Gastrocnemius medialis (tissue), 4 donors: ENCODE data around the gene CCDC112. TPM values are rescaled to one million over a fixed set of nuclear protein-coding genes. Genes with fewer than 3 reads are reported as not detected.

ENCODE experiments used
- ATAC-seq, 2 donors: fragments of 150-250 bp; one replicate each; pipeline ENCODE4 v1.9.1; 2016
- DNase-seq, 2 donors: peaks; one replicate each; pipeline ENCODE4 v3.0.0-alpha.2; 2019
- H3K27ac ChIP-seq, 4 donors: fragments of 200-600 bp; sonication (generic); 1 replicate in 1 of 4; 2 replicates in 3 of 4; pipeline ENCODE4 v1.5.1; 2016 to 2018; ENCODE audit warnings: mild to moderate bottlenecking in 2 of 4, moderate library complexity in 1 of 4
- H3K27me3 ChIP-seq, 3 donors: fragments of 200-600 bp; sonication (generic) in 2 of 3; 1 replicate in 1 of 3; 2 replicates in 2 of 3; pipeline versions ENCODE4 v1.5.1 to v1.6.0; 2016 to 2019; ENCODE audit warnings: mild to moderate bottlenecking in 1 of 3, moderate library complexity in 1 of 3
- H3K36me3 ChIP-seq, 2 donors: fragments of 200-600 bp; sonication (generic) in 1 of 2; one replicate each; pipeline ENCODE4 v1.5.1; 2017 to 2018
- H3K4me1 ChIP-seq, 2 donors: fragments of 200-600 bp; sonication (generic) in 1 of 2; one replicate each; pipeline ENCODE4 v1.5.1; 2016 to 2017; ENCODE audit warnings: mild to moderate bottlenecking in 2 of 2
- H3K4me3 ChIP-seq, 4 donors: fragments of 200-600 bp; sonication (generic) in 3 of 4; 1 replicate in 1 of 4; 2 replicates in 3 of 4; pipeline ENCODE4 v1.5.1; 2016 to 2019; ENCODE audit warnings: mild to moderate bottlenecking in 2 of 4
- H3K9me3 ChIP-seq, 3 donors: fragments of 200-600 bp; sonication (generic) in 2 of 3; 1 replicate in 1 of 3; 2 replicates in 2 of 3; pipeline ENCODE4 v1.5.1; 2016 to 2019
- CTCF ChIP-seq, 5 experiments: fragments of 450-650 bp in 3 of 5; fragments of 200-600 bp in 2 of 5; sonication (generic) in 2 of 5; IDR thresholded peaks in 4 of 5; conservative IDR thresholded peaks in 1 of 5; 1 replicate in 4 of 5; 2 replicates in 1 of 5; pipeline ENCODE4 v1.5.1; 2016 to 2019; ENCODE audit warnings: antibody characterized with exemption in 5 of 5, mild to moderate bottlenecking in 3 of 5, moderate library complexity in 3 of 5
- POLR2A ChIP-seq, 2 donors: fragments of 450-650 bp; IDR thresholded peaks; one replicate each; pipeline ENCODE4 v1.6.1; 2017; ENCODE audit warnings: antibody characterized with exemption in 2 of 2, mild to moderate bottlenecking in 2 of 2, moderate library complexity in 2 of 2
- in situ Hi-C, 4 donors: fragments of 200-750 bp; cut with MboI; loops; one replicate each; pipeline versions ENCODE4 v1.15.0 to v1.8.0; 2017; ENCODE audit warnings: low sequenced_read_pairs in 4 of 4
- intact Hi-C: fragments of 100-400 bp; cut with DNase I; formaldehyde crosslinking; loops from one replicate; pipeline ENCODE4 v1.15.1; 2023; ENCODE audit warnings: low total_unique reads
- total RNA-seq, 4 donors: library from RNA; depleted of rRNA; stranded (reverse); fragments of >200 nt; gene quantifications; one replicate each; pipeline versions ENCODE4 v1.1.0 to v1.2.3, GENCODE V29; 2016

The CCDC112 gene
- total RNA-seq, 4 donors from 2014 or later, result 2.1 to 4.8 (median 3.8) TPM

GRCh38 chr5:115341745-115342144, 45.3 kb upstream of the CCDC112 start:
- in situ Hi-C loops (no loop called here), intact Hi-C loops (no loop called here)
- Histone ChIP-seq H3K27me3 (no peaks in the 10 kb centered on the region), H3K9me3 (no peaks in the 10 kb centered on the region), H3K4me3 (no peak overlapping the region), H3K27ac (no peak overlapping the region), H3K36me3 (no peaks in the 10 kb centered on the region), H3K4me1 (peaks cover 3 to 5% of the 10 kb centered on the region in 2 donors)
- no peak for DNase-seq
- ATAC-seq, result no peak
- TF ChIP-seq POLR2A (IDR thresholded peaks at IDR 0.05), result no peak
- no peak for TF ChIP-seq CTCF (IDR thresholded peaks at IDR 0.05 in 4 of 5, conservative IDR thresholded peaks at IDR 0.05 in 1 of 5)

- H3K27ac ChIP-seq, result no peak overlapping the region
- no peaks in the 10 kb centered on the region for H3K36me3 ChIP-seq
- intact Hi-C loops (no loop called here), in situ Hi-C loops (no loop called here)
- ATAC-seq (no peak), DNase-seq (no peak)
- H3K4me1 ChIP-seq, result peaks cover 16 to 24% of the 10 kb centered on the region in 2 donors
- no peak for TF ChIP-seq CTCF (IDR thresholded peaks at IDR 0.05 in 4 of 5, conservative IDR thresholded peaks at IDR 0.05 in 1 of 5)
- TF ChIP-seq POLR2A (IDR thresholded peaks at IDR 0.05), result no peak
- no peaks in the 10 kb centered on the region for H3K27me3 ChIP-seq
- no peaks in the 10 kb centered on the region for H3K9me3 ChIP-seq
- no peak overlapping the region for H3K4me3 ChIP-seq
These were observed 42.4 kb upstream of the CCDC112 start for GRCh38 chr5:115338851-115339250.

DNA sequence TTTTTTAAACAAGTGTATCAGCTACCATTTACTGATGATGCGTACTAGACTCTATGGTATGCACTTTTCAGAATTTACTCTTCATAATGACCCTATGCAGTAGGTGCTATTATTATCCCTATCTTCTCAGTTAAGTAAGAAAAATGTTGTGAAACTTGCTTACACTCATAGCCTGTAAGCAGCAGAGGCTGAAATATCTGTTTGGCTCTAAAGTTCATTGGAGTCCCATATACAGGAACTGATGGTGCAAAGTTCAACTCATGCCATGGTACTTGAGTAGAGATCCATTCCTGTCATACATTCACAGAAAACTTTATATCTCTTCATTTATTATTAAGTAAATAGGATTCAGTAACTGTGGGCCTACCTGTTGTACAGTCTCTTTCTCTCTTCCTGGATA, 41.4 kb upstream of the CCDC112 start:
- DNase-seq (no peak), ATAC-seq (no peak)
- Histone ChIP-seq H3K36me3 (no peaks in the 10 kb centered on the region), H3K27ac (no peak overlapping the region), H3K4me1 (peaks cover 16 to 24% of the 10 kb centered on the region in 2 donors), H3K27me3 (no peaks in the 10 kb centered on the region), H3K9me3 (no peaks in the 10 kb centered on the region), H3K4me3 (no peak overlapping the region)
- TF ChIP-seq CTCF (IDR thresholded peaks at IDR 0.05 in 4 of 5, conservative IDR thresholded peaks at IDR 0.05 in 1 of 5) (no peak), POLR2A (IDR thresholded peaks at IDR 0.05) (no peak)
- intact Hi-C loops (no loop called here), in situ Hi-C loops (no loop called here)

DNA sequence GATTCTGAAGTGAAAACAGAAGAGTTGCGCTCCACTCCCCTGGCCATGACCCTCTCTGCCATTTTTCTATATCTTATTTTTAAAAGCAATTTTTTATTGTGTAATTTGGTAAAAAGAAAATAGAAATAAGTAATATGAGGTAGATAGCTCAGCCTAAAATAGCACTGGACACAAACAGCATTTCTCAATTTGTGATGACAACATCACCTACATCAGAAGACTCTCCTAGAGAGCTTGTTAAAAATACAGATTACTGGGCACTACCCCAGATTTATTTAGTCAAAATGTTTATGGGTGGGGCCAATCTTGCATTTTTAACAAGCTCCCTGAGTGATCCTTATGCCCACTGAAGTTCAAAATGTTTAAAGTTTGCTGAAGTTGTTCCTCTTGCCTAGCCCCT, 40.5 kb upstream of the CCDC112 start:
- TF ChIP-seq CTCF (IDR thresholded peaks at IDR 0.05 in 4 of 5, conservative IDR thresholded peaks at IDR 0.05 in 1 of 5) (no peak), POLR2A (IDR thresholded peaks at IDR 0.05) (no peak)
- no peaks in the 10 kb centered on the region for H3K36me3 ChIP-seq
- in situ Hi-C loops, result no loop called here
- intact Hi-C loops, result no loop called here
- peaks cover 16 to 24% of the 10 kb centered on the region in 2 donors for H3K4me1 ChIP-seq
- H3K27ac ChIP-seq, result peak overlapping the region in 3 of 4 donors; percentile 43 to 64 (median 61)
- no peaks in the 10 kb centered on the region for H3K27me3 ChIP-seq
- ATAC-seq (peak; percentile 49 to 71), DNase-seq (no peak)
- no peak overlapping the region for H3K4me3 ChIP-seq
- no peaks in the 10 kb centered on the region for H3K9me3 ChIP-seq

- DNase-seq (no peak), ATAC-seq (peak in 1 of 2 donors; percentile 26)
- no peaks in the 10 kb centered on the region for H3K27me3 ChIP-seq
- H3K4me1 ChIP-seq, result peaks cover 16 to 24% of the 10 kb centered on the region in 2 donors
- TF ChIP-seq POLR2A (IDR thresholded peaks at IDR 0.05), result no peak
- no peak for TF ChIP-seq CTCF (IDR thresholded peaks at IDR 0.05 in 4 of 5, conservative IDR thresholded peaks at IDR 0.05 in 1 of 5)
- H3K4me3 ChIP-seq, result no peak overlapping the region
- H3K27ac ChIP-seq, result peak overlapping the region; percentile 32 to 64 (median 52)
- in situ Hi-C loops (no loop called here), intact Hi-C loops (no loop called here)
- no peaks in the 10 kb centered on the region for H3K9me3 ChIP-seq
- no peaks in the 10 kb centered on the region for H3K36me3 ChIP-seq
These were observed 39.8 kb upstream of the CCDC112 start for GRCh38 chr5:115336201-115336720.
